Measurements from ENCODE around the gene STC2. TPM values are rescaled to one million over a fixed set of nuclear protein-coding genes. Genes with fewer than 3 reads are reported as not detected.
"Not testable (repeated sequence)": the region's sequence is repeated elsewhere in the genome, so short reads cannot be mapped to it uniquely, and the experiment has no call there.

Gene STC2
- 10.3 TPM for total RNA-seq

- DNase-seq (ENCODE audit: low spot score): no peak
These were observed at the start of gene STC2 for GRCh38 chr5:173327948-173328843. Gene STC2 (minus strand): TSS chr5:173328414. CDS start chr5:173328193, 221 bp downstream.

- no peak for DNase-seq (ENCODE audit: low spot score)
These were observed 43.2 kb upstream of the STC2 start for GRCh38 chr5:173371400-173371799.

- DNase-seq (ENCODE audit: low spot score): not testable (repeated sequence)
These were observed 35.2 kb upstream of the STC2 start for GRCh38 chr5:173363406-173363805.

- DNase-seq (ENCODE audit: low spot score): no peak
These were observed 27.3 kb upstream of the STC2 start for GRCh38 chr5:173355561-173355960.

GRCh38 chr5:173354645-173355044 is 26.4 kb upstream of the STC2 start:
- no peak for DNase-seq (ENCODE audit: low spot score)

DNA sequence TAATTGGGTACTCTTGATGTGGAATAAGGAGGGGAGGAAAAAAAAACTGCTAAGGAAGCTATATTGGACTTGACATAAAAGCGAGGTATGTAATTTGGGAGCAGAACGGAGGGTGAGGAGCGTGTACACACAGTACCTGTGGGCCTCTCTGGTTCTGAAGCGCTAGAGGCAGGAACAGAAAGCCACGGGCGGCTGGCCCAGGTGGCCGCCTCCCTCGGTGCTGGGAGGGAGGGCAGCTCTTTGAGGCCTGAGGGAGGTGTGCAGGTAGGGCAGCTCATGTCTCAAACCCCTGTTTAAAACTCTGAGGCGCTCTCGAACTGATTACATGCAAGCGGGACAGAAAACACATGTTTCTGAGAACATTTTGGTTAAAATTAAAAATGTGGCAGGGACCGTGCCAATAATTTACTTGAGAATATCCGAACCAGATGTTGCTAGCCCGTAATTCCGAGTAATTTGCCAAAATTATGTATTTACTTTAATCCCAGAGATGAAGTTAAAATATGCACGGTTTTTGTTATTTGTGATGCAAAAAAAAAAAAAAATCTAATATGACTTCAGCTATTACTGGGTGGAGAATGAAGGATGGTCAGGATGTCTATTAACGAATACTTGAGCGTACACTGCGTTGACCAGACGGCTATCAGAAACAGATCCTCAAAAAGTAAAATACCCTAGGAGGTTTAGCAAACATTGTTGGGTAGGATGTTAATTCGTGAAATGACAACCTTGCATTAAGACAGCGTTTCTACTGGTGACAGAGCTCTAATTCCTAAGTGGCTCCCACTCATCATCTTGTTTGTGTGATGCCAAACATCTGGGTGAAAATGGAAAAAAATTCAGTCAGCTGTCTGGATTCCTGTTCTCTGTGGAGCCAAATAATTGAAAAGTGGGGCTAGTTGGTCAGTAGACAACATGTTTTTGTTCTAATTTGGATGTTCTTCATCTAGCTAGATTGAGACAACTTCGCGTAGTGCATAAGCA is 24.4 kb upstream of the STC2 start:
- DNase-seq (ENCODE audit: low spot score): no peak

DNA sequence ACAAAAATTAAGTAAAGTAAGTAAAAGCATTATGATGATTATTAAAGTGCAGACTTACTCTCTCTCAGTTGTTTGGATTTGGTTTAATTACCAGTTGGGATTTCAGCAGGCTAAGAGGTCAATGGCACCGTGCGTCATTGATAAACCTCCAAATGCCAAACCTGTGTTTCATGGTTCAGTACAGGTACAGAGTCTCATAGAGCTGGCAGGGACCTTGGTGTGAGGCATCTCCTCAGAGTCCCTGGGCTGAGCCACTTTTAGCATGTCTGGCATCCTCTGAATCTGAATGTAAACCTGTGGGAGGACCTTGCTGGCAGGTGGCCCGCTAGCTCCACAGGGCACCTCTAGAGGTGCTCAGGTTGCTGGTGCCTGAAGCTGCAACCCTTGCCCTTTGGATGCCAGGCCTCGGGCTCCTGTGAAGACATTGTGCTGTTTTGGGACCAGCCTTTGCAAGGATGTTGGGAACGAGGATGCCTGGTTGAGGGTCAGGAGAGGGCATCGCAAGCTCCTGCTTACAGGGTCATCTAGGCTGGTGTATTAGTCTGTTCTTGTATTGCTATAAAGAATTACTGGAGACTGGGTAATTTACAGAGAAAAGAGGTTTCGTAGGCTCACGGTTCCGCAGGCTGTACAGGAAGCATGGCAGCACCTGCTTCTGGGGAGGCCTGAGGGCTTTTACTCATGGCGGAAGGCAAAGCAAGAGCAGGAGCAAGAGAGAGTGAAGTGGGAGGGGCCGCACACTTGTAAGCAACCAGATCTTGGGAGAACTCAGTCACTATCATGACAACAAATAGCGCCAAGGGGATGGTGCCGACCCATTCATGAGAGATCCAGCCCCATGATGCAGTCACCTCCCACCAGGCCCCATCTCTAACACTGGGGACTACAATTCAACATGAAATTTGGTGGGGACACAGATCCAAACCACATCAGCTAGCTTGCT is 14.9 kb upstream of the STC2 start:
- no peak for DNase-seq (ENCODE audit: low spot score)

GRCh38 chr5:173341961-173342430 is 13.8 kb upstream of the STC2 start:
- no peak for DNase-seq (ENCODE audit: low spot score)

DNA sequence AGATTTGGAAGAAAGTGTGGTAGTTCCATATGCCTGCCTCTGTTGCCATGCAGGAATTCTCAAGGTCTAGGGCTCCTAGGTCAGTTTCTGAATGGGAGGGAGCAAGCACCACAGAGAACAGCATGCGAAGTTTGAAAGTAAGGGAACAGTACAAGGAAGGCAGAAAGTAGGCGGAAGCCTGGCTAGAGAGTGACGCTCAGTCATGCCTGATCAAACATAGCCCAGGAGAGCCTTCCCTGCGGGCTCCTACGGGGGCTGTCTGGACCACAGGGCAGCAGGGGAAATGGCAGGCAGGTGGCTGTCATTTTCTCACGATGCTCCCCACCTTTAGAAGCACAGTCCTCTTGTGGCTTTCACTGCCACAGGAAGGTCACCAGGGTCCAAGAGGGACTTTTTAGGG is 12.8 kb upstream of the STC2 start:
- no peak for DNase-seq (ENCODE audit: low spot score)

GRCh38 chr5:173340451-173340850 is 12.2 kb upstream of the STC2 start:
- no peak for DNase-seq (ENCODE audit: low spot score)

- no peak for DNase-seq (ENCODE audit: low spot score)
These were observed 11.1 kb upstream of the STC2 start for GRCh38 chr5:173339286-173339685.

GRCh38 chr5:173338380-173339015 is 10.3 kb upstream of the STC2 start:
- no peak for DNase-seq (ENCODE audit: low spot score)

- no peak for DNase-seq (ENCODE audit: low spot score)
These were observed 6.6 kb upstream of the STC2 start for GRCh38 chr5:173334808-173335207.

GRCh38 chr5:173333925-173334661 is 5.9 kb upstream of the STC2 start:
- no peak for DNase-seq (ENCODE audit: low spot score)

DNA sequence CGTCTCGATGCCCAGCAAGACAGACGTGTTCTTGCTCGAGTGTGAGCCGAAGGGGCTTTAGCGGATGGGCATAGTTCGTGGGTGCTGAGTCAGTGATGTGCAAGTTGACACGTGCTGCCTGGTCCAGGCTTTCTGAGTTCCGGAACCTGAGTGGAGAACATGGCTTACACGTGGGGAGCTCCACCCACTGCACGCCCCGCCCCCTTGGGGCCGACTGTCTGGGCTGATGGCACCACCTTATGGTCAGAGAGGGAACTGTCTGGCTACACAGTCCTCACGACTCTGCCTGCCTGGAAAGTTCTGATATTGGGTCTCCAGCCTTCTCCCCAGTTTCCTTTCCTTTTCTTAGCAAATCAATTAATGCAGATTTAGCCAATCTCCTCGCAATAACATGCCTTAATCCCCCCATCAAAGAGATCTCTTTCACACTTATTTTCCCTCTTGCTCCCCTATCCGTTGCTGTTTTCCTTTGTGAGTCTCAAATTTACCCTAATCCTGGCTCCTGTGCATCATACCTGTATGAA is 3.8 kb upstream of the STC2 start:
- DNase-seq (ENCODE audit: low spot score): peak; percentile 79

DNA sequence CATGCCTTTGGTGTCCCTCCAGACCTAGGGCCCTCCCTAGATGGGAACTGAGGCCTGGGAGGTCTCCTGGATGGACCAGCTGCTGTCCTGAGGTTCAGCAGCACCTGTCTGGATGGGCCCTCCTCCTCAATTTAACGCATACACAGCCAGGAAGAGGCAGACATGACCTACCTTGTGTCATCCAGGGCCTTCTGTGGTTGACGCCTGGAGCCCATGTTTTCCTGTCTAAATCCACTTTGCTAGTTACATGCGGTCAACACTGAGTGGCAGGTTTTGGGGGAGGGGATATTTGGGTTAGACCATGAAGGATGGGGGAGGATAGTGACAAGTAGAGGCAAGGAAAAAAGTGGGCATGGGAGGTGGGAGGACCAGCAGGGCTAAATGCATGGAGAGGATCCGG is 3.1 kb upstream of the STC2 start:
- DNase-seq (ENCODE audit: low spot score): no peak

- no peak for DNase-seq (ENCODE audit: low spot score)
These were observed 2.4 kb upstream of the STC2 start for GRCh38 chr5:173330338-173331206.

- DNase-seq (ENCODE audit: low spot score): no peak
These were observed 1.5 kb upstream of the STC2 start for GRCh38 chr5:173329491-173330337.
